ENCODE data around the gene NDEL1.

GRCh38 chr17:8410883-8411238, 24.8 kb upstream of the NDEL1 start:
- no peak for TF ChIP-seq CTCF (IDR thresholded peaks at IDR 0.05; ENCODE audit: insufficient read depth, low read length, poor library complexity, severe bottlenecking)
- TF ChIP-seq EZH2phosphoT487 (conservative IDR thresholded peaks at IDR 0.05; ENCODE audit: low read length): no peak

Measured in SU-DHL-6 (cell line).